K562 (cell line): Measurements from ENCODE around the gene B4GALT1. TPM values are rescaled to one million over a fixed set of nuclear protein-coding genes. Genes with fewer than 3 reads are reported as not detected.
A peak's percentile ranks its signal among the peaks of the same experiment; 100 is the strongest.

Experiments used
- CTCF ChIP-seq, 3 experiments: IDR thresholded peaks in 2 of 3; conservative IDR thresholded peaks in 1 of 3; 2 replicates each; pipeline ENCODE4 v1.5.1; 2011 to 2012; ENCODE audit warnings: low read length in 3 of 3, mild to moderate bottlenecking in 3 of 3, control low read depth in 2 of 3, improper control_type of control experiment in 1 of 3, inconsistent platforms in 1 of 3, low read depth in 1 of 3, mixed read lengths in 1 of 3, moderate library complexity in 1 of 3; ENCODE audit not compliant: insufficient read depth in 2 of 3
- DMBX1 ChIP-seq: fragments of 250-450 bp; sonication (Bioruptor Pico); IDR thresholded peaks from 2 replicates; pipeline ENCODE4 v1.8.0; 2022; ENCODE audit warnings: inconsistent platforms, mild to moderate bottlenecking, moderate library complexity, borderline replicate concordance
- JUND ChIP-seq, 2 experiments: IDR thresholded peaks; 2 replicates in 1 of 2; 3 replicates in 1 of 2; pipeline ENCODE4 v1.6.1; 2011; ENCODE audit warnings: borderline replicate concordance in 2 of 2, low read depth in 2 of 2, low read length in 2 of 2, improper control_type of control experiment in 1 of 2, missing biosample characterization in 1 of 2, missing genetic modification characterization in 1 of 2, missing genetic modification reagents in 1 of 2
- KDM5B ChIP-seq: fragments of 200-600 bp; sonication (generic); IDR thresholded peaks from 2 replicates; pipeline ENCODE4 v1.6.1; 2012; ENCODE audit warnings: low read depth, mild to moderate bottlenecking, moderate library complexity, low read length, control low read depth, inconsistent platforms; ENCODE audit not compliant: insufficient replicate concordance
- LCOR ChIP-seq: sonication (generic); formaldehyde crosslinking; IDR thresholded peaks from 2 replicates; pipeline ENCODE4 v1.8.0; 2022; ENCODE audit warnings: mild to moderate bottlenecking, missing genetic modification reagents
- PKNOX1 ChIP-seq: fragments of 450-650 bp; IDR thresholded peaks from 2 replicates; pipeline ENCODE4 v1.6.1; 2016
- POLR2B ChIP-seq: fragments of 450-650 bp; IDR thresholded peaks from 2 replicates; pipeline ENCODE4 v1.6.1; 2018; ENCODE audit warnings: low read depth; ENCODE audit not compliant: partially characterized antibody
- U2AF1 ChIP-seq: fragments of 200-400 bp; formaldehyde crosslinking; optimal IDR thresholded peaks from 2 replicates; pipeline ENCODE3; 2017; ENCODE audit warnings: mild to moderate bottlenecking, low read depth, low read length, moderate library complexity
- YY1 ChIP-seq, 3 experiments: IDR thresholded peaks; 2 replicates each; pipeline ENCODE4 v1.6.1; 2011; ENCODE audit warnings: low read length in 2 of 3, mild to moderate bottlenecking in 2 of 3, moderate library complexity in 2 of 3, borderline replicate concordance in 1 of 3, control low read depth in 1 of 3, low read depth in 1 of 3; ENCODE audit not compliant: insufficient read depth in 3 of 3, insufficient replicate concordance in 2 of 3, control insufficient read depth in 1 of 3, insufficient read length in 1 of 3; ENCODE audit errors: extremely low read depth in 1 of 3
- polyA plus RNA-seq, 8 experiments: library from polyadenylated mRNA; depleted of rRNA in 4 of 8; stranded (reverse) in 5 of 8; unstranded in 3 of 8; fragments of >200 nt; fragmentation: Nextera tagmentation in 2 of 8; fragmentation: Illumina TruSeq in 1 of 8; extraction: Ambion mirVana in 2 of 8; extraction: Trizol in 1 of 8; gene quantifications; 2 replicates each; pipeline versions ENCODE4 v1.2.1 to v1.2.3, GENCODE V29; 2011 to 2014; ENCODE audit warnings: inconsistent platforms in 1 of 8, missing spikeins in 1 of 8
- total RNA-seq, 7 experiments: library from RNA; depleted of rRNA in 6 of 7; stranded (reverse); fragments of >200 nt in 6 of 7; fragmentation: Illumina TruSeq in 2 of 7; extraction: Trizol in 2 of 7; gene quantifications; 2 replicates each; pipeline versions ENCODE4 v1.2.1 to v1.2.3, GENCODE V29; 2011 to 2021; ENCODE audit warnings: low replicate concordance in 1 of 7
- TF ChIP-seq, protein P1 (sequence below): fragments of 450-650 bp; IDR thresholded peaks from 2 replicates; pipeline ENCODE4 v1.6.1; 2016; ENCODE audit warnings: antibody characterized with exemption
- TF ChIP-seq, protein P2 (sequence below): fragments of 450-650 bp; IDR thresholded peaks from 2 replicates; pipeline ENCODE4 v1.6.1; 2014; ENCODE audit warnings: low read depth, mild to moderate bottlenecking, moderate library complexity, borderline replicate concordance
- TF ChIP-seq, protein P3 (sequence below): sonication (generic); formaldehyde crosslinking; IDR thresholded peaks from 2 replicates; pipeline ENCODE4 v1.8.0; 2022; ENCODE audit warnings: mild to moderate bottlenecking, missing genetic modification reagents

Gene B4GALT1
- total and polyA plus RNA-seq, 9 of the 15 experiments (the other 6 are each of a cell fraction or from before 2014, with no cell fraction given), result 4.1 to 26.8 (median 7.1) TPM

- TF ChIP-seq JUND (IDR thresholded peaks at IDR 0.05; ENCODE audit: borderline replicate concordance, low read depth, low read length), result 0 out of 2 replicates have a peak, but pooled peaks have one; percentile 3
- no peak for TF ChIP-seq JUND (tag; IDR thresholded peaks at IDR 0.05; ENCODE audit: borderline replicate concordance, low read depth, low read length)
- TF ChIP-seq, protein P1, sequence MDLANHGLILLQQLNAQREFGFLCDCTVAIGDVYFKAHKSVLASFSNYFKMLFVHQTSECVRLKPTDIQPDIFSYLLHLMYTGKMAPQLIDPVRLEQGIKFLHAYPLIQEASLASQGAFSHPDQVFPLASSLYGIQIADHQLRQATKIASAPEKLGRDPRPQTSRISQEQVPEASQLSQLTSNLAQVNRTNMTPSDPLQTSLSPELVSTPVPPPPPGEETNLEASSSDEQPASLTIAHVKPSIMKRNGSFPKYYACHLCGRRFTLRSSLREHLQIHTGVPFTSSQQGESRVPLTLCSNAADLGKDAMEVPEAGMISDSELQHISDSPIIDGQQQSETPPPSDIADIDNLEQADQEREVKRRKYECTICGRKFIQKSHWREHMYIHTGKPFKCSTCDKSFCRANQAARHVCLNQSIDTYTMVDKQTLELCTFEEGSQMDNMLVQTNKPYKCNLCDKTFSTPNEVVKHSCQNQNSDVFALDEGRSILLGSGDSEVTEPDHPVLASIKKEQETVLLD, result 0 out of 2 replicates have a peak, but pooled peaks have one; percentile 45
- no peak for TF ChIP-seq PKNOX1
- TF ChIP-seq, protein P2, sequence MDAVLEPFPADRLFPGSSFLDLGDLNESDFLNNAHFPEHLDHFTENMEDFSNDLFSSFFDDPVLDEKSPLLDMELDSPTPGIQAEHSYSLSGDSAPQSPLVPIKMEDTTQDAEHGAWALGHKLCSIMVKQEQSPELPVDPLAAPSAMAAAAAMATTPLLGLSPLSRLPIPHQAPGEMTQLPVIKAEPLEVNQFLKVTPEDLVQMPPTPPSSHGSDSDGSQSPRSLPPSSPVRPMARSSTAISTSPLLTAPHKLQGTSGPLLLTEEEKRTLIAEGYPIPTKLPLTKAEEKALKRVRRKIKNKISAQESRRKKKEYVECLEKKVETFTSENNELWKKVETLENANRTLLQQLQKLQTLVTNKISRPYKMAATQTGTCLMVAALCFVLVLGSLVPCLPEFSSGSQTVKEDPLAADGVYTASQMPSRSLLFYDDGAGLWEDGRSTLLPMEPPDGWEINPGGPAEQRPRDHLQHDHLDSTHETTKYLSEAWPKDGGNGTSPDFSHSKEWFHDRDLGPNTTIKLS, result 0 out of 2 replicates have a peak, but pooled peaks have one; percentile 20
- TF ChIP-seq POLR2B, result peak; percentile 18
- peak; percentile 51; the same call in 1 of the 2 replicates for TF ChIP-seq LCOR (CRISPR knock-in tag)
- peak; percentile 32 for TF ChIP-seq U2AF1
- peak; percentile 55 for TF ChIP-seq KDM5B
- TF ChIP-seq, protein P3, sequence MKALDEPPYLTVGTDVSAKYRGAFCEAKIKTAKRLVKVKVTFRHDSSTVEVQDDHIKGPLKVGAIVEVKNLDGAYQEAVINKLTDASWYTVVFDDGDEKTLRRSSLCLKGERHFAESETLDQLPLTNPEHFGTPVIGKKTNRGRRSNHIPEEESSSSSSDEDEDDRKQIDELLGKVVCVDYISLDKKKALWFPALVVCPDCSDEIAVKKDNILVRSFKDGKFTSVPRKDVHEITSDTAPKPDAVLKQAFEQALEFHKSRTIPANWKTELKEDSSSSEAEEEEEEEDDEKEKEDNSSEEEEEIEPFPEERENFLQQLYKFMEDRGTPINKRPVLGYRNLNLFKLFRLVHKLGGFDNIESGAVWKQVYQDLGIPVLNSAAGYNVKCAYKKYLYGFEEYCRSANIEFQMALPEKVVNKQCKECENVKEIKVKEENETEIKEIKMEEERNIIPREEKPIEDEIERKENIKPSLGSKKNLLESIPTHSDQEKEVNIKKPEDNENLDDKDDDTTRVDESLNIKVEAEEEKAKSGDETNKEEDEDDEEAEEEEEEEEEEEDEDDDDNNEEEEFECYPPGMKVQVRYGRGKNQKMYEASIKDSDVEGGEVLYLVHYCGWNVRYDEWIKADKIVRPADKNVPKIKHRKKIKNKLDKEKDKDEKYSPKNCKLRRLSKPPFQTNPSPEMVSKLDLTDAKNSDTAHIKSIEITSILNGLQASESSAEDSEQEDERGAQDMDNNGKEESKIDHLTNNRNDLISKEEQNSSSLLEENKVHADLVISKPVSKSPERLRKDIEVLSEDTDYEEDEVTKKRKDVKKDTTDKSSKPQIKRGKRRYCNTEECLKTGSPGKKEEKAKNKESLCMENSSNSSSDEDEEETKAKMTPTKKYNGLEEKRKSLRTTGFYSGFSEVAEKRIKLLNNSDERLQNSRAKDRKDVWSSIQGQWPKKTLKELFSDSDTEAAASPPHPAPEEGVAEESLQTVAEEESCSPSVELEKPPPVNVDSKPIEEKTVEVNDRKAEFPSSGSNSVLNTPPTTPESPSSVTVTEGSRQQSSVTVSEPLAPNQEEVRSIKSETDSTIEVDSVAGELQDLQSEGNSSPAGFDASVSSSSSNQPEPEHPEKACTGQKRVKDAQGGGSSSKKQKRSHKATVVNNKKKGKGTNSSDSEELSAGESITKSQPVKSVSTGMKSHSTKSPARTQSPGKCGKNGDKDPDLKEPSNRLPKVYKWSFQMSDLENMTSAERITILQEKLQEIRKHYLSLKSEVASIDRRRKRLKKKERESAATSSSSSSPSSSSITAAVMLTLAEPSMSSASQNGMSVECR (CRISPR knock-in tag), result peak; percentile 67; the same call in 1 of the 2 replicates
- peak in 2 of 3 experiments; percentile 7 to 27; a peak in 2 of 6 replicates for TF ChIP-seq CTCF (IDR thresholded peaks at IDR 0.05 in 2 of 3, conservative IDR thresholded peaks at IDR 0.05 in 1 of 3; ENCODE audit: insufficient read depth in 2 of 3, low read depth in 1 of 3, low read length in 3 of 3)
- peak; percentile 45; the same call in 1 of the 2 replicates for TF ChIP-seq DMBX1 (CRISPR knock-in tag)
- TF ChIP-seq YY1 (IDR thresholded peaks at IDR 0.05; ENCODE audit: borderline replicate concordance in 1 of 3, control insufficient read depth in 1 of 3, extremely low read depth in 1 of 3, insufficient read depth in 3 of 3, insufficient read length in 1 of 3, insufficient replicate concordance in 2 of 3, low read depth in 1 of 3, low read length in 2 of 3), result peak in 2 of 3 experiments; percentile 55 to 70
Measured at GRCh38 chr9:33167084-33167971, at the start of gene B4GALT1 (continued).
